BJ (cell line): ENCODE data around the gene NHSL1. TPM values are rescaled to one million over a fixed set of nuclear protein-coding genes. Genes with fewer than 3 reads are reported as not detected.

Experiments used
- CTCF ChIA-PET: fragments of 350-600 bp; formaldehyde crosslinking; extraction: SDS; loops from one replicate; lab custom pipeline; 2021; ENCODE audit warnings: antibody characterized with exemption, inconsistent platforms; lab: Yijun Ruan, JAX
- POLR2A ChIA-PET: fragments of 300-600 bp; sonication (Branson Sonifier 250); formaldehyde crosslinking; extraction: SDS; loops from one replicate; lab custom pipeline; 2021; ENCODE audit warnings: antibody characterized with exemption; lab: Charles Lee
- DNase-seq: peaks from one replicate; pipeline ENCODE4 v3.0.0-alpha.2; 2011; ENCODE audit warnings: low read depth
- H3K27me3 ChIP-seq: 2 replicates; pipeline ENCODE4 v1.6.0; 2011; ENCODE audit warnings: low read length; ENCODE audit not compliant: control insufficient read depth, insufficient read depth
- H3K36me3 ChIP-seq: 2 replicates; pipeline ENCODE4 v1.5.1; 2011; ENCODE audit warnings: low read length; ENCODE audit not compliant: control insufficient read depth, insufficient read depth
- H3K4me3 ChIP-seq: 2 replicates; pipeline ENCODE4 v1.5.1; 2011; ENCODE audit warnings: low read depth, mild to moderate bottlenecking, control low read depth, low read length
- polyA plus RNA-seq: library from polyadenylated mRNA; depleted of rRNA; stranded (reverse); fragments of >200 nt; gene quantifications from 2 replicates; pipeline ENCODE4 v1.2.3, GENCODE V29; 2011
- TF ChIP-seq, protein P1 (sequence below): IDR thresholded peaks from 2 replicates; pipeline ENCODE4 v1.5.1; 2011; ENCODE audit warnings: low read depth, mild to moderate bottlenecking, control low read depth, inconsistent platforms, low read length, moderate library complexity; ENCODE audit not compliant: insufficient read depth

Gene NHSL1
- polyA plus RNA-seq, 1 experiment = 3.6 TPM

DNA sequence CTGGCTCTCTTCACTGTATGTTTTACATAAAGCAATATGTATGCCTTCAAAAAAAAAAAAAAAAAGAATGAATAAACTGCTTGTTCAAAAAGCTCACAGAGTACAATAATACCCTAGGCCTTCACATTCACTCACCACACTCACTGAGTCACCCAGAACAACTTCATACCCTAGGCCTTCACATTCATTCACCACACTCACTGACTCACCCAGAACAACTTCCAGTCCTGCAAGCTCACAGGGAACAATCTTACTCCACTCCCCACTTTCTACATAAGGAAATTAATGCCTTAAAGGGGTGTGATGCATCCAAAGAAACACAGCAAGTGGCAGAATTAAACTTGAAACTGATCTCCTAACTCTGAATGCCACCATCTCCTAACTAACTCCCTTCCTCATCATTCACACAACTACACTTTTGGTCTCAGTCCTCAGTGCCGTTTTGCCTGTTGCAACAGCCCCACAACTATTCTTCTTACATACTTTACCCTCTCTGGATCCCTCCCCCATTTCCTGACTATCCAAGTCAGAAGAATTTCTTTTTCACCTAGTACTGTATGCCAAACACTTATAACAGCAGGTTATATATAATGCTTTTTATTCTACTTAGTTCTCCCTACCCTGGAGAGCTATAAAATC is 34.2 kb downstream of the NHSL1 start:
- ChIA-PET POLR2A (interaction anchor here (0.6 kb wide), 2 partner anchors 10 to 14 kb away, joined by 4 to 6 read pairs; no protein-coding TSS in a partner anchor), CTCF (interaction anchor here (1.0 to 1.1 kb wide), 2 partner anchors 10 to 27 kb away, joined by 3 read pairs; no protein-coding TSS in a partner anchor)
- Histone ChIP-seq H3K36me3 (no peaks in the 10 kb centered on the region), H3K27me3 (no peaks in the 10 kb centered on the region), H3K4me3 (no peak overlapping the region)
- TF ChIP-seq, protein P1, sequence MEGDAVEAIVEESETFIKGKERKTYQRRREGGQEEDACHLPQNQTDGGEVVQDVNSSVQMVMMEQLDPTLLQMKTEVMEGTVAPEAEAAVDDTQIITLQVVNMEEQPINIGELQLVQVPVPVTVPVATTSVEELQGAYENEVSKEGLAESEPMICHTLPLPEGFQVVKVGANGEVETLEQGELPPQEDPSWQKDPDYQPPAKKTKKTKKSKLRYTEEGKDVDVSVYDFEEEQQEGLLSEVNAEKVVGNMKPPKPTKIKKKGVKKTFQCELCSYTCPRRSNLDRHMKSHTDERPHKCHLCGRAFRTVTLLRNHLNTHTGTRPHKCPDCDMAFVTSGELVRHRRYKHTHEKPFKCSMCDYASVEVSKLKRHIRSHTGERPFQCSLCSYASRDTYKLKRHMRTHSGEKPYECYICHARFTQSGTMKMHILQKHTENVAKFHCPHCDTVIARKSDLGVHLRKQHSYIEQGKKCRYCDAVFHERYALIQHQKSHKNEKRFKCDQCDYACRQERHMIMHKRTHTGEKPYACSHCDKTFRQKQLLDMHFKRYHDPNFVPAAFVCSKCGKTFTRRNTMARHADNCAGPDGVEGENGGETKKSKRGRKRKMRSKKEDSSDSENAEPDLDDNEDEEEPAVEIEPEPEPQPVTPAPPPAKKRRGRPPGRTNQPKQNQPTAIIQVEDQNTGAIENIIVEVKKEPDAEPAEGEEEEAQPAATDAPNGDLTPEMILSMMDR = no peak
- peak; percentile 80 for DNase-seq

DNA sequence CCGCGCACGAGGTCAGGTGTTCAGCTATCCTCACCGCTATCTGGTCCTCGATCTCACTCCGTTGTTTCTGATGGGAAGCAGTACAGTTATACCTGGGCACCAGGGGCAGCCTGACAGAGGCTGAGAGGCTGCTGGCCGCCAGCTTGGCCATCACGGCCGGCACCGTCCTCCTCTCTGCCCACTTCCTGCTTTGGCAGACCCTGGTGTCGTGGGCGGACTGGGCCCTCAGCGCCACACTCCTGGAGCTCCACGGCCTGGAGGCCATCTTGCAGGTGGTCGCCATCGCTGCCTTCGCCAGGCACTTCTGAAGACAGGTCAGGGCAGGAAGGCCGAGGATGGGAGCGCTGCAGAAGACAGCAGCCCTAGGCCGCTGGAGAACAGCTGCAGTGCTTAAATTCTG is 35.2 kb downstream of the NHSL1 start:
- ChIA-PET POLR2A (no interaction called here), CTCF (no interaction called here)
- no peak for DNase-seq
- Histone ChIP-seq H3K27me3 (no peaks in the 10 kb centered on the region), H3K4me3 (no peak overlapping the region), H3K36me3 (no peaks in the 10 kb centered on the region)
- TF ChIP-seq, protein P1 = no peak

DNA sequence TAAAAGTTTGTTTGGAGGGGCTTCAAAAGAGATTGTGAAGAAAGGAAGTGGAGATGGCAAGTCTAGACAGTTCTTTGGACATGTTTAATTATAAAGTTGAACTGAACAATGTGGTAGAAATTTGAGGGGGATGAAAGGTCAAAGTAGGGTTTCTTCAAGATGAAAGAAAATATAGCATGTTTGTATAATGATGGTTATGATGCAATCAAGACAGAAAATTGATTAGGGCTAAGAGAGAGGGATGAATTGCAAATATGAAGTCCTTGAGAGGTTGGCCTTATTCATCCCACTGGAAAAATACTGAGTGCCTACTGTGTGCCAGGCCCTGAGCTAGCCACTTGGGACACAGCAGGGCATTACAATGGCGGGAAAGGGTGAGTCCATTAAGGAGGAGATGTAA is 37.6 kb downstream of the NHSL1 start:
- no peak for DNase-seq
- TF ChIP-seq, protein P1 = no peak
- no peak overlapping the region for H3K4me3 ChIP-seq
- POLR2A ChIA-PET = no interaction called here
- CTCF ChIA-PET = no interaction called here
- H3K27me3 ChIP-seq = no peaks in the 10 kb centered on the region
- H3K36me3 ChIP-seq = no peaks in the 10 kb centered on the region

DNA sequence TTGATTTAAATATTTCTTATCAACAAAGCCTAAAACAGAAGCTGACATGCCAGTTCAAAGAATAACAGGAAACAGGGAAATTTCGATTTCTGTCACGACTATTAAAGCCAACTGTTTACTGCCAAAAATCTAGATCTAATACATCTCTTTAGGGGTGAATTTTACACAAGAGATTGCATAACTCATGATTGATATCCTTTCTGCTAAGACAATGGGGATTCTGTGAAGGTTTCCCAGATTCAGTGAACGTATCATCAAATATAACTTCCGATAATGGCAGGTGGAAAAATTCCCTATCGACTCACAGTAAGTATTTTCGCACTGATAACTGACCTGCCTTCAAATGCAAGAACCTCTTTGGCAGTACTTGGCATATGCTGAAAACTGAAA is 42.9 kb downstream of the NHSL1 start:
- TF ChIP-seq, protein P1 = no peak
- ChIA-PET POLR2A (no interaction called here), CTCF (interaction anchor here (1.4 to 1.7 kb wide), 2 partner anchors 20 to 26 kb away, joined by 5 to 6 read pairs; no protein-coding TSS in a partner anchor)
- H3K4me3 ChIP-seq = no peak overlapping the region
- DNase-seq = no peak
- H3K36me3 ChIP-seq = no peaks in the 10 kb centered on the region
- no peaks in the 10 kb centered on the region for H3K27me3 ChIP-seq

DNA sequence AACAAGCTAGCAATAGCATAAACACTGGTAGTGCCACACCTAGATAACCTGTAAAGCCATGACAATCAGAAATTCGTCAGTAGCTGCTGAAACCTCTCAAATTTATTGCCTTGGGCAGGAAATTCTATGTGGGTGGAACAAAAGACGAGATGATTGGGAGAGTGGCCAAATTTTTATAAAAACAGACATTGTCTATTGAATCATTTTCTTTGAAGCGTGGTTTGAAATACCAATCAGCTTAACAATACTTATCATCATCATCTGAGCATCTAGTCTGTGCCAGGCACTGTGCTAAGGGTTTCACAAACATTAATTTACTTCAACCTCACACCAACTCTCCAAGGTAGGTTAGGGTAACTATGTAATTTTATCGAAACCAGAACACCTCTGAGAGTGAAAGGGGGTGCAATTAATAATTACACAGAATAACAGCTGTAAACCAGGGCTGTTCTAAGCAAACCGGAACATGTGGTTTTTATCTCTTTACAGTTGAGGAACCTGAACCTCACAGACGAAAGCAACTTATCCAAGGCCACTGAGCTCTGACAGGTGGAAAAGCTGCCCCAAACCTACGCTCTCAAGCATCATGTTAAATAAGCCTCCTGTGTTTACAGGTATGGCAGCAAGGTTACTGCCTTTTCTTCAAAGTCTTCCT is 43.4 kb downstream of the NHSL1 start:
- no peak for DNase-seq
- ChIA-PET CTCF (interaction anchor here (0.9 to 1.7 kb wide), 3 partner anchors 19 to 29 kb away, joined by 3 to 6 read pairs (median 5); no protein-coding TSS in a partner anchor), POLR2A (no interaction called here)
- Histone ChIP-seq H3K36me3 (no peaks in the 10 kb centered on the region), H3K4me3 (no peak overlapping the region), H3K27me3 (no peaks in the 10 kb centered on the region)
- TF ChIP-seq, protein P1 = no peak
